H9 (cell line): ENCODE results near the gene PLEKHA5. TPM values are rescaled to one million over a fixed set of nuclear protein-coding genes. Genes with fewer than 3 reads are reported as not detected.

Source experiments
- DNase-seq: peaks from one replicate; pipeline ENCODE4 v3.0.0-alpha.2; 2017
- H2AFZ ChIP-seq: one replicate; pipeline ENCODE4 v1.6.1; 2013; ENCODE audit warnings: mild to moderate bottlenecking, low read length, control low read depth, moderate library complexity
- H2AK5ac ChIP-seq: 2 replicates; pipeline ENCODE4 v1.6.1; 2013; ENCODE audit warnings: low read length, control low read depth, mixed read lengths; ENCODE audit not compliant: insufficient read length
- H2BK120ac ChIP-seq: one replicate; pipeline ENCODE4 v1.6.1; 2013; ENCODE audit warnings: low read depth, mild to moderate bottlenecking, low read length, control low read depth, inconsistent platforms; ENCODE audit not compliant: poor library complexity, severe bottlenecking
- H2BK12ac ChIP-seq: 2 replicates; pipeline ENCODE4 v1.6.1; 2013; ENCODE audit warnings: low read length, control low read depth, mixed read lengths, low read depth; ENCODE audit not compliant: insufficient read length
- H2BK15ac ChIP-seq: 2 replicates; pipeline ENCODE4 v1.6.1; 2013; ENCODE audit warnings: low read depth, low read length, control low read depth
- H2BK20ac ChIP-seq: one replicate; pipeline ENCODE4 v1.6.1; 2013; ENCODE audit warnings: low read depth, mild to moderate bottlenecking, low read length, control low read depth, inconsistent platforms; ENCODE audit not compliant: poor library complexity, severe bottlenecking
- H2BK5ac ChIP-seq: 2 replicates; pipeline ENCODE4 v1.6.1; 2013; ENCODE audit warnings: low read length, control low read depth, mixed read lengths; ENCODE audit not compliant: insufficient read length
- H3K14ac ChIP-seq: 2 replicates; pipeline ENCODE4 v1.6.1; 2013; ENCODE audit warnings: low read length, control low read depth; ENCODE audit not compliant: insufficient read depth
- H3K18ac ChIP-seq: 2 replicates; pipeline ENCODE4 v1.6.1; 2013; ENCODE audit warnings: low read depth, mild to moderate bottlenecking, mixed read lengths, low read length, control low read depth; ENCODE audit not compliant: insufficient read length
- H3K23ac ChIP-seq: 2 replicates; pipeline ENCODE4 v1.6.1; 2013; ENCODE audit warnings: low read length, control low read depth, mixed read lengths, low read depth; ENCODE audit not compliant: insufficient read length
- H3K23me2 ChIP-seq: 2 replicates; pipeline ENCODE4 v1.6.1; 2013; ENCODE audit warnings: low read depth, mild to moderate bottlenecking, mixed read lengths, low read length, control low read depth; ENCODE audit not compliant: insufficient read length, poor library complexity, severe bottlenecking
- H3K27ac ChIP-seq: 2 replicates; pipeline ENCODE4 v1.5.1; 2013; ENCODE audit warnings: low read length, control low read depth, mixed read lengths, low read depth; ENCODE audit not compliant: insufficient read length
- H3K27me3 ChIP-seq: 2 replicates; pipeline ENCODE4 v1.6.1; 2013; ENCODE audit warnings: low read length, control low read depth, inconsistent platforms; ENCODE audit not compliant: insufficient read depth
- H3K4ac ChIP-seq: 2 replicates; pipeline ENCODE4 v1.6.1; 2013; ENCODE audit warnings: low read depth, mild to moderate bottlenecking, control low read depth, inconsistent platforms, low read length, moderate library complexity
- H3K4me1 ChIP-seq: 2 replicates; pipeline ENCODE4 v1.6.1; 2013; ENCODE audit warnings: low read length, control low read depth, inconsistent platforms; ENCODE audit not compliant: insufficient read depth
- H3K4me2 ChIP-seq: 2 replicates; pipeline ENCODE4 v1.6.1; 2013; ENCODE audit warnings: low read length, control low read depth, mixed read lengths; ENCODE audit not compliant: insufficient read length, insufficient read depth
- H3K56ac ChIP-seq: 2 replicates; pipeline ENCODE4 v1.6.1; 2013; ENCODE audit warnings: low read depth, mild to moderate bottlenecking, mixed read lengths, low read length, control low read depth; ENCODE audit not compliant: insufficient read length
- H3K79me1 ChIP-seq: 2 replicates; pipeline ENCODE4 v1.6.1; 2013; ENCODE audit warnings: low read depth, mild to moderate bottlenecking, moderate library complexity, low read length, control low read depth, inconsistent platforms; ENCODE audit not compliant: insufficient read depth, poor library complexity, severe bottlenecking
- H3K79me2 ChIP-seq: 2 replicates; pipeline ENCODE4 v1.6.1; 2013; ENCODE audit warnings: low read length, control low read depth, inconsistent platforms; ENCODE audit not compliant: insufficient read depth
- H3K9ac ChIP-seq: 2 replicates; pipeline ENCODE4 v1.6.1; 2013; ENCODE audit warnings: low read length, control low read depth, mixed read lengths; ENCODE audit not compliant: insufficient read length; ENCODE audit errors: extremely low read depth
- H3K9me3 ChIP-seq: one replicate; pipeline ENCODE4 v1.6.1; 2013; ENCODE audit warnings: low read depth, low read length, inconsistent platforms; ENCODE audit not compliant: control insufficient read depth
- H3T11ph ChIP-seq: one replicate; pipeline ENCODE4 v1.6.1; 2013; ENCODE audit warnings: mild to moderate bottlenecking, low read length, control low read depth, inconsistent platforms
- H4K20me1 ChIP-seq: one replicate; pipeline ENCODE4 v1.6.1; 2013; ENCODE audit not compliant: control insufficient read depth, insufficient read length, insufficient read depth
- H4K5ac ChIP-seq: 2 replicates; pipeline ENCODE4 v1.6.1; 2013; ENCODE audit warnings: low read depth, mild to moderate bottlenecking, mixed read lengths, low read length, control low read depth; ENCODE audit not compliant: insufficient read length
- H4K8ac ChIP-seq: replicated peaks from 2 replicates; pipeline ENCODE4 v1.6.1; 2013; ENCODE audit warnings: low read length, control low read depth, mixed read lengths, low read depth; ENCODE audit not compliant: insufficient read length
- H4K91ac ChIP-seq: 2 replicates; pipeline ENCODE4 v1.6.1; 2013; ENCODE audit warnings: low read depth, mild to moderate bottlenecking, moderate library complexity, mixed read lengths, low read length, control low read depth; ENCODE audit not compliant: insufficient read length
- H3K27ac Mint-ChIP-seq, 3 experiments: 2 replicates in 2 of 3; 3 replicates in 1 of 3; pipeline ENCODE4 v1.8.0; 2020 to 2021; ENCODE audit warnings: mixed read lengths in 3 of 3, mild to moderate bottlenecking in 1 of 3, moderate library complexity in 1 of 3
- H3K27me3 Mint-ChIP-seq: 2 replicates; pipeline ENCODE4 v1.8.0; 2021; ENCODE audit warnings: low read depth, mild to moderate bottlenecking, moderate library complexity, mixed read lengths
- H3K36me3 Mint-ChIP-seq, 3 experiments: 2 replicates in 2 of 3; 3 replicates in 1 of 3; pipeline ENCODE4 v1.8.0; 2020 to 2021; ENCODE audit warnings: low read depth in 3 of 3, mixed read lengths in 3 of 3; ENCODE audit not compliant: insufficient read depth in 1 of 3
- H3K4me1 Mint-ChIP-seq, 2 experiments: 2 replicates each; pipeline ENCODE4 v1.8.0; 2020; ENCODE audit warnings: mixed read lengths in 2 of 2
- H3K4me3 Mint-ChIP-seq, 2 experiments: 2 replicates in 1 of 2; 3 replicates in 1 of 2; pipeline ENCODE4 v1.8.0; 2020 to 2021; ENCODE audit warnings: mild to moderate bottlenecking in 2 of 2, mixed read lengths in 2 of 2, moderate library complexity in 1 of 2
- H3K9me3 Mint-ChIP-seq, 2 experiments: 2 replicates in 1 of 2; 3 replicates in 1 of 2; pipeline ENCODE4 v1.8.0; 2020; ENCODE audit warnings: mild to moderate bottlenecking in 2 of 2, mixed read lengths in 2 of 2, moderate library complexity in 1 of 2
- CTCF ChIP-seq: fragments of 200-600 bp; sonication (generic); conservative IDR thresholded peaks from 3 replicates; pipeline ENCODE4 v1.8.0; 2021; ENCODE audit warnings: antibody characterized with exemption, mild to moderate bottlenecking
- WGBS: extraction: QIAGEN DNeasy Blood & Tissue Kit; methylation state at CpG from one replicate; pipeline ENCODE4 v1.1.7; 2013; ENCODE audit warnings: missing lambda C conversion rate, low lambda C conversion rate, mixed read lengths; ENCODE audit not compliant: insufficient read length; ENCODE audit errors: extremely low coverage; 5-methylcytosine and 5-hydroxymethylcytosine counted together
- total RNA-seq: library from RNA; stranded (reverse); gene quantifications from 2 replicates; pipeline ENCODE4 v1.2.1, GENCODE V29; 2021

PLEKHA5 gene
- total RNA-seq, 1 experiment from 2014 or later = 86.7 TPM

- H3K4me3 Mint-ChIP-seq = no peak overlapping the region
- WGBS = no CpG with 5 or more reads among the region's 4 CpGs
- Histone ChIP-seq H2BK20ac (no peak overlapping the region), H2BK12ac (no peak overlapping the region), H3K9ac (no peak overlapping the region), H3K23ac (no peak overlapping the region), H3K4me1 (no peaks in the 10 kb centered on the region), H3K18ac (no peak overlapping the region), H2BK15ac (no peak overlapping the region), H3K79me1 (no peaks in the 10 kb centered on the region), H3K56ac (no peak overlapping the region), H2BK120ac (no peak overlapping the region), H3K14ac (no peak overlapping the region), H4K91ac (no peak overlapping the region), H3K27me3 (no peaks in the 10 kb centered on the region; the same call in 1 of the 2 replicates), H4K20me1 (no peaks in the 10 kb centered on the region), H4K5ac (no peak overlapping the region), H2BK5ac (no peak overlapping the region), H2AFZ (no peak overlapping the region), H3K4me2 (no peak overlapping the region), H2AK5ac (no peak overlapping the region), H3K4ac (no peak overlapping the region), H3K23me2 (no peaks in the 10 kb centered on the region), H3T11ph (no peak overlapping the region), H3K27ac (no peak overlapping the region), H3K9me3 (no peaks in the 10 kb centered on the region), H4K8ac (no peak overlapping the region), H3K79me2 (no peaks in the 10 kb centered on the region)
- peaks cover 2 to 5% of the 10 kb centered on the region in 2 experiments; a peak in 3 of 4 replicates for H3K4me1 Mint-ChIP-seq
- no peak for TF ChIP-seq CTCF
- H3K27me3 Mint-ChIP-seq = no peaks in the 10 kb centered on the region
- no peaks in the 10 kb centered on the region for H3K9me3 Mint-ChIP-seq
- peak overlapping the region in 1 of 3 experiments; percentile 1; a peak in 2 of 7 replicates for H3K27ac Mint-ChIP-seq
- H3K36me3 Mint-ChIP-seq = peaks cover 25 to 68% (median 50%) of the 10 kb centered on the region in 3 experiments; a peak in 6 of 7 replicates
- no peak for DNase-seq
Observed at GRCh38 chr12:19273482-19274330, 144.2 kb downstream of the PLEKHA5 start.
